ENCODE data around the gene THAP12. TPM values are rescaled to one million over a fixed set of nuclear protein-coding genes. Genes with fewer than 3 reads are reported as not detected.

Gene THAP12
- polyA plus RNA-seq, 3 donors from 2014 or later: 55.5 to 68.1 (median 58.6) TPM

GRCh38 chr11:76317296-76317695 is 63.6 kb downstream of the THAP12 start:
- Mint-ChIP-seq H3K36me3 (no peaks in the 10 kb centered on the region), H3K4me1 (no peaks in the 10 kb centered on the region), H3K27me3 (ENCODE audit: low read depth in 3 of 3) (peaks cover 8 to 14% (median 12%) of the 10 kb centered on the region in 3 donors), H3K9me3 (no peaks in the 10 kb centered on the region), H3K4me3 (no peak overlapping the region), H3K27ac (no peak overlapping the region)
- no peak for DNase-seq

GRCh38 chr11:76316726-76317125 is 64.2 kb downstream of the THAP12 start:
- Mint-ChIP-seq H3K4me1 (no peaks in the 10 kb centered on the region), H3K27me3 (ENCODE audit: low read depth in 3 of 3) (peaks cover 7 to 14% (median 12%) of the 10 kb centered on the region in 3 donors)

GRCh38 chr11:76315182-76315853 is 65.6 kb downstream of the THAP12 start:
- Mint-ChIP-seq H3K27me3 (ENCODE audit: low read depth in 3 of 3) (peaks cover 3 to 8% (median 7%) of the 10 kb centered on the region in 3 donors), H3K36me3 (no peaks in the 10 kb centered on the region), H3K4me3 (no peak overlapping the region), H3K4me1 (no peaks in the 10 kb centered on the region), H3K27ac (no peak overlapping the region), H3K9me3 (no peaks in the 10 kb centered on the region)
- no peak for DNase-seq

More at GRCh38 chr11:76316726-76317125, 64.2 kb downstream of the THAP12 start:
- no peaks in the 10 kb centered on the region for H3K9me3 Mint-ChIP-seq
- no peak for DNase-seq
- no peaks in the 10 kb centered on the region for H3K36me3 Mint-ChIP-seq
- no peak overlapping the region for H3K4me3 Mint-ChIP-seq
- no peak overlapping the region for H3K27ac Mint-ChIP-seq

GRCh38 chr11:76314741-76315090 is 66.2 kb downstream of the THAP12 start:
- Mint-ChIP-seq H3K27me3 (ENCODE audit: low read depth in 3 of 3) (peaks cover 0 to 6% (median 5%) of the 10 kb centered on the region in 3 donors), H3K36me3 (no peaks in the 10 kb centered on the region), H3K9me3 (no peaks in the 10 kb centered on the region), H3K4me3 (no peak overlapping the region), H3K27ac (no peak overlapping the region), H3K4me1 (no peaks in the 10 kb centered on the region)
- no peak for DNase-seq

- no peak for DNase-seq
- Mint-ChIP-seq H3K9me3 (no peaks in the 10 kb centered on the region), H3K4me1 (no peaks in the 10 kb centered on the region), H3K27me3 (ENCODE audit: low read depth in 3 of 3) (peaks cover 0 to 6% (median 5%) of the 10 kb centered on the region in 3 donors), H3K36me3 (no peaks in the 10 kb centered on the region), H3K4me3 (no peak overlapping the region), H3K27ac (no peak overlapping the region)
These were observed 66.8 kb downstream of the THAP12 start for GRCh38 chr11:76313913-76314740.

- no peaks in the 10 kb centered on the region for H3K4me1 Mint-ChIP-seq
- H3K9me3 Mint-ChIP-seq: no peaks in the 10 kb centered on the region
These were observed 67.7 kb downstream of the THAP12 start for GRCh38 chr11:76313271-76313670.

GRCh38 chr11:76310832-76311595 is 69.9 kb downstream of the THAP12 start:
- H3K27ac Mint-ChIP-seq: no peak overlapping the region
- no peak for DNase-seq
- H3K4me3 Mint-ChIP-seq: no peak overlapping the region
- no peaks in the 10 kb centered on the region for H3K36me3 Mint-ChIP-seq
- no peaks in the 10 kb centered on the region for H3K9me3 Mint-ChIP-seq
- H3K27me3 Mint-ChIP-seq (ENCODE audit: low read depth in 3 of 3): peaks cover 0 to 5% (median 4%) of the 10 kb centered on the region in 3 donors
- no peaks in the 10 kb centered on the region for H3K4me1 Mint-ChIP-seq

More at GRCh38 chr11:76313271-76313670, 67.7 kb downstream of the THAP12 start:
- Mint-ChIP-seq H3K27ac (no peak overlapping the region), H3K36me3 (no peaks in the 10 kb centered on the region), H3K27me3 (ENCODE audit: low read depth in 3 of 3) (peaks cover 0 to 6% (median 5%) of the 10 kb centered on the region in 3 donors), H3K4me3 (no peak overlapping the region)
- DNase-seq: no peak

- no peaks in the 10 kb centered on the region for H3K36me3 Mint-ChIP-seq
- no peaks in the 10 kb centered on the region for H3K9me3 Mint-ChIP-seq
- H3K4me1 Mint-ChIP-seq: no peaks in the 10 kb centered on the region
- no peak for DNase-seq
- H3K27ac Mint-ChIP-seq: no peak overlapping the region
- peaks cover 2 to 5% (median 2%) of the 10 kb centered on the region in 3 donors for H3K27me3 Mint-ChIP-seq (ENCODE audit: low read depth in 3 of 3)
- no peak overlapping the region for H3K4me3 Mint-ChIP-seq
These were observed 72.8 kb downstream of the THAP12 start for GRCh38 chr11:76307978-76308747.

GRCh38 chr11:76307396-76307795 is 73.5 kb downstream of the THAP12 start:
- peaks cover 0 to 5% (median 2%) of the 10 kb centered on the region in 3 donors for H3K27me3 Mint-ChIP-seq (ENCODE audit: low read depth in 3 of 3)
- no peaks in the 10 kb centered on the region for H3K4me1 Mint-ChIP-seq
- H3K36me3 Mint-ChIP-seq: no peaks in the 10 kb centered on the region
- no peak overlapping the region for H3K27ac Mint-ChIP-seq
- H3K4me3 Mint-ChIP-seq: no peak overlapping the region
- no peaks in the 10 kb centered on the region for H3K9me3 Mint-ChIP-seq
- DNase-seq: no peak

GRCh38 chr11:76303399-76303798 is 77.5 kb downstream of the THAP12 start:
- no peaks in the 10 kb centered on the region for H3K9me3 Mint-ChIP-seq
- no peak overlapping the region for H3K4me3 Mint-ChIP-seq
- peaks cover 2 to 3% (median 3%) of the 10 kb centered on the region in 3 donors for H3K27me3 Mint-ChIP-seq (ENCODE audit: low read depth in 3 of 3)
- no peak overlapping the region for H3K27ac Mint-ChIP-seq
- no peaks in the 10 kb centered on the region for H3K4me1 Mint-ChIP-seq
- no peak for DNase-seq
- H3K36me3 Mint-ChIP-seq: no peaks in the 10 kb centered on the region

- Mint-ChIP-seq H3K4me3 (no peak overlapping the region), H3K36me3 (no peaks in the 10 kb centered on the region), H3K27ac (no peak overlapping the region), H3K27me3 (ENCODE audit: low read depth in 3 of 3) (peaks cover 2 to 3% (median 3%) of the 10 kb centered on the region in 3 donors), H3K4me1 (no peaks in the 10 kb centered on the region), H3K9me3 (no peaks in the 10 kb centered on the region)
- DNase-seq: no peak
These were observed 77.9 kb downstream of the THAP12 start for GRCh38 chr11:76302996-76303395.

Measured in immature natural killer cell (primary cell).